ENCODE data around the gene BBS1.

GRCh38 chr11:66475349-66476172, 34.9 kb upstream of the BBS1 start:
- TF ChIP-seq CTCF (IDR thresholded peaks at IDR 0.05; ENCODE audit: insufficient read depth, low read depth, low read length) (no peak), EZH2 (IDR thresholded peaks at IDR 0.05; ENCODE audit: insufficient read depth, low read length) (no peak)

Measured in astrocyte (in vitro differentiated cells and primary cell).